GM06990 (cell line): ENCODE measurements around the gene TRMU.

Experiments
- DNase-seq: peaks from one replicate; pipeline ENCODE4 v3.0.0-alpha.2; 2011; ENCODE audit not compliant: insufficient read length; ENCODE audit errors: extremely low read depth
- H3K27me3 ChIP-seq: replicated peaks from 2 replicates; pipeline ENCODE4 v1.6.0; 2011; ENCODE audit warnings: low read length; ENCODE audit not compliant: control insufficient read depth, insufficient read depth
- H3K36me3 ChIP-seq: 2 replicates; pipeline ENCODE4 v1.5.1; 2011; ENCODE audit warnings: low read length; ENCODE audit not compliant: control insufficient read depth, insufficient read depth
- H3K4me3 ChIP-seq: replicated peaks from 2 replicates; pipeline ENCODE4 v1.5.1; 2011; ENCODE audit warnings: low read depth, mild to moderate bottlenecking, control low read depth, low read length
- CTCF ChIP-seq: IDR thresholded peaks from 2 replicates; pipeline ENCODE4 v1.5.1; 2011; ENCODE audit warnings: low read length, control low read depth, mild to moderate bottlenecking, inconsistent platforms; ENCODE audit not compliant: insufficient read depth, poor library complexity, severe bottlenecking

Gene TRMU

DNA sequence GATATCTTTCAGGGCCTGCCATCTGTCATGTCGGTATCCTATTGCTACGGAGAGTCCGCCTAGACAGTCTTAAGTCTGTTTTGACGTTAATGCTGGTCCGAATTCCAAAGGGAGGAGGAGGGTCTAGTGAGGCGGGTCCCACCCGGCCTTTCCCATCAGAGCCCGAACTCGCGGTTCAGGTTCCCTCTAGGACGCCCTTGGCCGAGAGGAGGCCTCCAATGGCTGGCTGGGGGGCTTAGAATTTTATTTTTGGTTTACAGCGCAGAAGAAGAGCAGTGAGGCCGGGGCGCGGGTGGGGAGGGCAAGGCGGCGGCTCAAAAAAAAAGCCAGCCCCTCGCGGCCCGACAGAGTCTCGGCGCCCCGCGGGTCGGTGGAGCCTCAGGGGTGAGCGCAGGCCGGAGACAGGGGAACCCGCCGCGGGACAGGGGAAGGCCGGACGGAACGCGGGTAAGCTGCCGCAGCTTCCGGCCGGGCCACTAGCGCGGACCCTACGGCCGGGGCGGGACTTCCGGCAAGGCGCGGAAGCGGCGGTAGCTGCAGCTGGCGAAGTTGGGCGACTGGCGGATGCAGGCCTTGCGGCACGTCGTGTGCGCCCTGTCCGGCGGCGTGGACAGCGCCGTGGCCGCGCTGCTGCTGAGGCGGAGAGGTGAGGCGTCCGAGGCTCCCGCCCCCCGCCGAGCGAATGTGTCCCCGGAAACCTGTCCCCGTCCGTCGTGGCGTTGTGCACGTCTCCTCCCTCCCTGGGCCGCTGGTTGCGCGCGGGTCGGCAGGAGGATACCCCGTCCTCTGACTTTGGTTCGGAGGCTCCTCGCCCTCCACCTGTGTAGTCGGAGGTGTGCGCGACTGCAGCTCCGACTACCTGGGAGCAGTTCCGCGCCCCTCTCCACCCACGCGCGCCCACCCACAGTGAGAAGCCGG lies at the start of gene TRMU:
TSS of gene TRMU (plus strand) at position 514 of the 918 bp plus-strand sequence. CDS start at position 565, 51 bp downstream.
- peaks cover 26% of the 10 kb centered on the region for H3K36me3 ChIP-seq
- H3K4me3 ChIP-seq, result peak within 1 kb of the TSS; percentile 94
- H3K27me3 ChIP-seq, result no peaks in the 10 kb centered on the region
- TF ChIP-seq CTCF, result no peak
- peak; percentile 93 for DNase-seq

DNA sequence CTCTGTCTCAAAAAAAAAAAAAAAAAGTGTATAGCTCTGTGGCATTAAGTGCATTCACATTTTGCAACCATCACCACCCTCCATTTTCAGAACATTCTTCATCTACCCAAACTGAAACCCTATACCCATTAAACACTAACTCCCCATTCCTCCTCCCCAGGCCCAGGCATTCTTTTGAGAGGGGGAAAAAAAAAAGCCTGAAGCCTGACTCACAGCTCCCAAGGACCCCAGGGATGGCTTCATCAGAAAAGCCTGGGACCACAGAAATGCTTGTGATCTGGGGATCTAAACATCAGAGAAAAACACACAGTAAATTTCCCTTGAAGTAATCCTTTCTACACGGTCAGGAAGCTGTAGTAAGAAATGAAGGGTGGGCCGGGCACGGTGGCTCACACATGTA lies 49.5 kb upstream of the TRMU start:
- DNase-seq, result no peak
- no peak for TF ChIP-seq CTCF
- H3K36me3 ChIP-seq, result peaks cover 22% of the 10 kb centered on the region
- no peaks in the 10 kb centered on the region for H3K27me3 ChIP-seq
- no peak overlapping the region for H3K4me3 ChIP-seq

DNA sequence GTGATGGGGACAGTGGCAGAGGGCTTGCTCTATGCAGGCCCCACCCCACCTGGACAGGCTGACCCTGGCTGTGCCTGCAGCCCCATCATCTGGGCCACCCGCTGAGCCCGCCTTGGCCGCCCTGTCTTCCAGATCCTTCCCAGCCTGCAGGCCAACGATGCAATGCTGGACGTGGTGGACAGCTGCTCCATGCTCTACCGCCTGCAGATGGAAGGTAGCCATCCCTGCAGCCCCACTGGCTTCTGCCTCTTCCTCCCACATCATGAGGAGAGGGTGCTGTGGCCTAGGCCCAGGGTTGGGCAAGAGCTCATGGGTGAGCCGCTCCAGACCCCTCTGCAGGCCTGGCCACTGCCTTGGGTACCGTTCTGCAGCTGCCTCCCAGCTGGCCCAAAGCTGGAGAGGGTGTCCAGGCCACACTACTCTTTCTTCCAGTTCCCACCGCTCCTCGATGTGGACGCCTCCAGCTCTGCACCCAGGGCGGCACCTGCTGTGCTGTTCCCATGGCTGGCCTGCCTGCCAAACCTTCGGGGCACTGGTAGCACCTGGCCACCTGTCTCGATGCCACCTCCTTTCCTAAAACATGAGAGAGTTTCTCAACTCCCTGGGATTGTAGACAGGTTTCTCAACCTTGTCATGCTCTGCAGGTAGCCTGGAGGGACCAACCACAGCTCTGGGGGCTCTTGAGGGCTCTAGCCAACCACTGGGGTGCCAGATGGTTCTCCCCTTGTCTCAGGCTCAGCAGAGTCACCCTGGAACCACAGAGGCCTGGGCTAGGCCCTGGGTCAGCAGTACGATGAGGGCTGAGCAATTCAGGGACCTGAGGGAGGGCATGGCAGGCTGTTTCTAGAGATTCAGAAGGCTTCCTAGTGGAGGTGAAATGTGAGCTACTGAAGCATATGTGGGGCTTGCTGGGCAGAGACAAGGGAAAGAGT lies 48.3 kb upstream of the TRMU start:
- no peaks in the 10 kb centered on the region for H3K27me3 ChIP-seq

GRCh38 chr22:46287873-46288751 lies 47.4 kb upstream of the TRMU start:
- TF ChIP-seq CTCF, result no peak
- Histone ChIP-seq H3K4me3 (peak overlapping the region; percentile 91), H3K36me3 (peaks cover 21% of the 10 kb centered on the region), H3K27me3 (no peaks in the 10 kb centered on the region)
- peak; percentile 80 for DNase-seq

More for the DNA sequence above, 48.3 kb upstream of the TRMU start:
- TF ChIP-seq CTCF, result no peak
- Histone ChIP-seq H3K36me3 (peaks cover 20% of the 10 kb centered on the region), H3K4me3 (peak overlapping the region; percentile 91)
- no peak for DNase-seq

- no peak for TF ChIP-seq CTCF
- H3K27me3 ChIP-seq, result no peaks in the 10 kb centered on the region
- peaks cover 21% of the 10 kb centered on the region for H3K36me3 ChIP-seq
- no peak for DNase-seq
- H3K4me3 ChIP-seq, result peak overlapping the region; percentile 91
Measured at GRCh38 chr22:46288846-46289243, 46.7 kb upstream of the TRMU start.
